H1 (cell line): ENCODE measurements around the gene PIMREG. TPM values are rescaled to one million over a fixed set of nuclear protein-coding genes. Genes with fewer than 3 reads are reported as not detected.

ENCODE experiments used
- polyA plus RNA-seq, 7 experiments: library from polyadenylated mRNA; depleted of rRNA in 3 of 7; stranded (reverse) in 5 of 7; unstranded in 2 of 7; fragments of >200 nt in 5 of 7; fragments of 200-250 nt in 2 of 7; gene quantifications; 1 replicate in 5 of 7; 2 replicates in 1 of 7; 4 replicates in 1 of 7; pipeline versions ENCODE4 v1.2.1 to v1.2.3, GENCODE V29; 2011 to 2013; ENCODE audit warnings: missing spikeins in 2 of 7, mixed read lengths in 2 of 7
- total RNA-seq: library from RNA; stranded (reverse); fragmentation: NEBNext Ultra II Directional; extraction: Animal tissue kit (Norgen Biotek cat#: 25700); gene quantifications from 2 replicates; pipeline ENCODE4 v1.2.1, GENCODE V29; 2021

Gene PIMREG
- total and polyA plus RNA-seq, 2 of the 8 experiments (the other 6 are each of a cell fraction or from before 2014, with no cell fraction given): 133 to 148 TPM

Other genes with a start within 250 kb of the PIMREG start
- 0.71 TPM in 1 of 2 replicates, not detected in the other for gene AIPL1, start 9.3 kb upstream of the PIMREG start, total RNA-seq
- gene AIPL1, start 9.3 kb upstream of the PIMREG start, polyA plus RNA-seq (2011; rRNA removed): 0.56 and 0.89 TPM in 2 replicates
- gene PITPNM3, start 112.1 kb downstream of the PIMREG start, total RNA-seq: 1.7 and 2.1 TPM in 2 replicates
- 3.1 and 4.8 TPM in 2 replicates for gene PITPNM3, start 112.1 kb downstream of the PIMREG start, polyA plus RNA-seq (2011; rRNA removed)
- 27.1 and 29.2 TPM in 2 replicates for gene KIAA0753, start 196.3 kb downstream of the PIMREG start, total RNA-seq
- 4.2 and 5.0 TPM in 2 replicates for gene KIAA0753, start 196.3 kb downstream of the PIMREG start, polyA plus RNA-seq (2011; rRNA removed)
- 182 and 192 TPM in 2 replicates for gene TXNDC17, start 196.6 kb downstream of the PIMREG start, total RNA-seq
- 410 TPM in 2 replicates for gene TXNDC17, start 196.6 kb downstream of the PIMREG start, polyA plus RNA-seq (2011; rRNA removed)
- gene MED31, start 207.2 kb downstream of the PIMREG start, total RNA-seq: 11.0 and 12.3 TPM in 2 replicates
- gene MED31, start 207.2 kb downstream of the PIMREG start, polyA plus RNA-seq (2011; rRNA removed): 2.4 and 4.6 TPM in 2 replicates
- 1.6 and 2.8 TPM in 2 replicates for gene C17orf100, start 207.3 kb downstream of the PIMREG start, total RNA-seq
- gene C17orf100, start 207.3 kb downstream of the PIMREG start, polyA plus RNA-seq (2011; rRNA removed): 2.1 and 2.6 TPM in 2 replicates